Measurements from ENCODE around the gene PDZK1.

DNA sequence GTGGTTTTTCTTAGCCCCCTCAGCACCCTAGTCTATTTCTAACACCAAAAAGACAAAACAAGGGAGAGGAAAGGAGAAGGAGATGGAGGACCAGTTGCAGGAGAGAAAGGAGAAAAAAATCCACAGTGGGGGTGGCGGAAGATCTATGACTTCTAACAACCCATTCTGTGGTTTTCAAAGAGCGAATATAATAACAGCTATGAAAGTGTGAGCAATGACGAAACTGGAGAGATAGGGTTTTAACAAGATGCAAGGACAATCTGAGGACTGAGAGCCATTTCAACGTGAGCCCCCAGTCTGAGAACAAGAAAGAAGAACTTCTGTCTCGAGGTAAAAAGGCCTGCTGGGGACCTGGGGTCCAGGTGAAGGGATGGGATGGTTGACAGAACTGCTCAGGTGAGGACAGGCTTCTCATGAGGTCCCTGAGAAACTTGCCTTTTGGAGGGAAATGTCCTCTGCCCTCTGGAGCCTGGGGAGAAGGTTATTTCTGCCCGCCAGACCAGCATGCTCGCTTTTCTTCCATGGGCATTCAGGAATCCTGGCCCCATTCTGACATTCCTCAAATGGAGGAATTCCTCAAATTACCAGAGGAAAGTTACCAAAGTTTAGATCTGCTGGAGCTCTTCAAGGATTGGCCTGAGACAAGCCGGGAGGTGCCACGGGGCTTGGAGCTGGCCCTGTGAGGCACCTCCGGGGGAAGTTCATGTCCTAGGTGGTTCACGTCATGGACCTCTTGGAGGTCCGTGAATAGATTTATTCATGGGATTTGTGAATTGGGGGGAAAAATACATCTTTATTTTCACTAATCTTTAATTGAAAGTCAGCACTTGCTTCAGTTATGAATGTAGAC, 12.3 kb upstream of the PDZK1 start, which contains the start of gene CD160:
- TF ChIP-seq GATA2 (IDR thresholded peaks at IDR 0.05; ENCODE audit: low read depth, low read length) (no peak), GATA3 (IDR thresholded peaks at IDR 0.05; ENCODE audit: low read depth, low read length) (no peak)
